HCT116 (cell line): Measurements from ENCODE around the gene KCNIP3. TPM values are rescaled to one million over a fixed set of nuclear protein-coding genes. Genes with fewer than 3 reads are reported as not detected.

Experiments
- ATAC-seq: fragments of 200-7000 bp; cut with Tn5 transposase; 2 replicates; pipeline ENCODE4 v1.9.1; 2020; ENCODE audit warnings: mild to moderate bottlenecking, moderate library complexity
- BruUV-seq: library from RNA; stranded (reverse); fragments of 400-500 nt; replicated peaks from 2 replicates; lab custom pipeline; 2021; lab: Mats Ljungman, UMichigan
- CTCF ChIA-PET: fragments of 300-600 bp; sonication (Branson Sonifier 250); formaldehyde crosslinking; loops from one replicate; lab custom pipeline; 2021; ENCODE audit warnings: antibody characterized with exemption; lab: Charles Lee
- POLR2A ChIA-PET: fragments of 300-600, 350-600 bp; sonication (Branson Sonifier 250); formaldehyde crosslinking; loops from one replicate; lab custom pipeline; 2021; ENCODE audit warnings: antibody characterized with exemption; lab: Charles Lee
- RAD21 ChIA-PET, 2 experiments: fragments of 300-600 bp; sonication (Branson Sonifier 250); formaldehyde crosslinking; loops; one replicate each; lab custom pipeline; 2023; ENCODE audit warnings: low total read pairs in 2 of 2; ENCODE audit not compliant: uncharacterized antibody in 2 of 2, unreplicated experiment in 2 of 2, low non-redundant PET in 1 of 2; lab: Charles Lee
- DNase-seq: peaks from one replicate; pipeline ENCODE4 v3.0.0-alpha.2; 2010; ENCODE audit warnings: low read depth, low spot score
- H2AFZ ChIP-seq: fragments of 200-600 bp; shearing (Covaris generic), sonication (generic); 2 replicates; pipeline ENCODE4 v1.6.1; 2017; ENCODE audit warnings: low read depth, mixed run types, mixed read lengths, antibody characterized with exemption, low read length; ENCODE audit not compliant: poor library complexity, severe bottlenecking
- H3K27ac ChIP-seq: 2 replicates; pipeline ENCODE4 v1.5.1; 2012; ENCODE audit warnings: low read depth, low read length
- H3K27me3 ChIP-seq: fragments of 200-600 bp; sonication (generic); 2 replicates; pipeline ENCODE4 v1.6.1; 2016; ENCODE audit warnings: mixed run types, low read length, mixed read lengths; ENCODE audit not compliant: insufficient read depth
- H3K36me3 ChIP-seq, 2 experiments: fragments of 200-500 bp in 1 of 2; fragments of 200-600 bp in 1 of 2; sonication (Bioruptor generic) in 1 of 2; sonication (generic) in 1 of 2; 2 replicates each; pipeline versions ENCODE4 v1.5.1 to v1.6.1; 2014 to 2016; ENCODE audit warnings: low read length in 2 of 2, inconsistent platforms in 1 of 2, mixed read lengths in 1 of 2, mixed run types in 1 of 2; ENCODE audit not compliant: insufficient read depth in 2 of 2, control insufficient read depth in 1 of 2
- H3K4me1 ChIP-seq, 2 experiments: fragments of 200-600 bp in 1 of 2; sonication (generic) in 1 of 2; 2 replicates each; pipeline versions ENCODE4 v1.5.1 to v1.6.1; 2012 to 2017; ENCODE audit warnings: low read length in 2 of 2, inconsistent platforms in 1 of 2, mild to moderate bottlenecking in 1 of 2, mixed read lengths in 1 of 2, mixed run types in 1 of 2, moderate library complexity in 1 of 2; ENCODE audit not compliant: insufficient read depth in 2 of 2, control insufficient read depth in 1 of 2
- H3K4me2 ChIP-seq: fragments of 200-600 bp; sonication (generic); 2 replicates; pipeline ENCODE4 v1.6.1; 2017; ENCODE audit warnings: mixed run types, low read length, mixed read lengths
- H3K4me3 ChIP-seq, 2 experiments: fragments of 200-600 bp in 1 of 2; sonication (generic) in 1 of 2; replicated peaks in 1 of 2; 2 replicates each; pipeline ENCODE4 v1.5.1; 2011 to 2016; ENCODE audit warnings: low read length in 2 of 2, control low read depth in 1 of 2, low read depth in 1 of 2, mild to moderate bottlenecking in 1 of 2, mixed read lengths in 1 of 2, mixed run types in 1 of 2
- H3K79me2 ChIP-seq: fragments of 200-600 bp; sonication (generic); 2 replicates; pipeline ENCODE4 v1.6.1; 2017; ENCODE audit warnings: mild to moderate bottlenecking, mixed run types, low read length, moderate library complexity, mixed read lengths; ENCODE audit not compliant: insufficient read depth
- H3K9ac ChIP-seq: fragments of 200-600 bp; sonication (generic); 2 replicates; pipeline ENCODE4 v1.6.1; 2016; ENCODE audit warnings: low read length, mixed read lengths
- H3K9me2 ChIP-seq: fragments of 200-600 bp; sonication (generic), shearing (Covaris generic); 2 replicates; pipeline ENCODE4 v1.6.1; 2017; ENCODE audit warnings: mixed run types, mild to moderate bottlenecking, moderate library complexity; ENCODE audit not compliant: insufficient read depth
- H3K9me3 ChIP-seq, 2 experiments: fragments of 200-500 bp in 1 of 2; fragments of 200-600 bp in 1 of 2; sonication (Bioruptor generic) in 1 of 2; sonication (generic) in 1 of 2; 2 replicates each; pipeline ENCODE4 v1.6.1; 2014 to 2017; ENCODE audit warnings: low read length in 2 of 2, mixed read lengths in 2 of 2, inconsistent platforms in 1 of 2, low read depth in 1 of 2, mild to moderate bottlenecking in 1 of 2, mixed run types in 1 of 2, moderate library complexity in 1 of 2; ENCODE audit not compliant: control insufficient read depth in 1 of 2, insufficient read depth in 1 of 2
- H4K20me1 ChIP-seq: fragments of 200-600 bp; sonication (generic), shearing (Covaris generic); 2 replicates; pipeline ENCODE4 v1.6.1; 2017; ENCODE audit warnings: mixed run types, mild to moderate bottlenecking, moderate library complexity; ENCODE audit not compliant: insufficient read depth
- CEBPB ChIP-seq: IDR thresholded peaks from 2 replicates; pipeline ENCODE4 v1.6.1; 2012; ENCODE audit warnings: low read depth
- EGR1 ChIP-seq: IDR thresholded peaks from 2 replicates; pipeline ENCODE4 v1.6.1; 2012; ENCODE audit warnings: low read depth
- ELF1 ChIP-seq: IDR thresholded peaks from 2 replicates; pipeline ENCODE4 v1.6.1; 2012; ENCODE audit warnings: low read depth, borderline replicate concordance
- EZH2 ChIP-seq: fragments of 200-600 bp; sonication (generic); IDR thresholded peaks from 2 replicates; pipeline ENCODE4 v1.6.1; 2017; ENCODE audit warnings: antibody characterized with exemption, mixed run types
- EZH2phosphoT487 ChIP-seq: fragments of 200-600 bp; IDR thresholded peaks from 2 replicates; pipeline ENCODE4 v1.6.1; 2018; ENCODE audit warnings: antibody characterized with exemption, borderline replicate concordance
- FOSL1 ChIP-seq: IDR thresholded peaks from 2 replicates; pipeline ENCODE4 v1.6.1; 2012; ENCODE audit warnings: low read depth
- JUND ChIP-seq: IDR thresholded peaks from 2 replicates; pipeline ENCODE4 v1.6.1; 2012
- RAD21 ChIP-seq: IDR thresholded peaks from 2 replicates; pipeline ENCODE4 v1.6.1; 2012; ENCODE audit warnings: low read depth, mild to moderate bottlenecking
- SRF ChIP-seq: IDR thresholded peaks from 2 replicates; pipeline ENCODE4 v1.6.1; 2012; ENCODE audit warnings: low read depth
- TCF7L2 ChIP-seq: IDR thresholded peaks from 2 replicates; pipeline ENCODE4 v1.7.0; 2011; ENCODE audit warnings: borderline replicate concordance, inconsistent platforms; ENCODE audit not compliant: insufficient read depth, insufficient read length; ENCODE audit errors: extremely low read depth
- YY1 ChIP-seq: IDR thresholded peaks from 2 replicates; pipeline ENCODE4 v1.6.1; 2011; ENCODE audit warnings: low read length, low read depth, moderate library complexity, mild to moderate bottlenecking; ENCODE audit not compliant: insufficient replicate concordance; ENCODE audit errors: extremely low read depth
- ZFX ChIP-seq: fragments of 450-650 bp; IDR thresholded peaks from 2 replicates; pipeline ENCODE4 v1.6.1; 2017
- ZNF274 ChIP-seq: fragments of 200-500 bp; sonication (Bioruptor generic); IDR thresholded peaks from 2 replicates; pipeline ENCODE4 v1.6.1; 2014; ENCODE audit warnings: mild to moderate bottlenecking, low read depth, low read length, inconsistent platforms
- intact Hi-C: fragments of 100-400 bp; cut with micrococcal nuclease; formaldehyde crosslinking; loops from 2 replicates; pipeline ENCODE4 v1.10.0; 2022
- total RNA-seq: library from RNA; stranded (reverse); gene quantifications from one replicate; pipeline ENCODE4 v1.2.1, GENCODE V29; 2021; ENCODE audit not compliant: unreplicated experiment
- TF ChIP-seq, protein P1 (sequence below), 3 experiments: fragments of 200-600 bp in 1 of 3; sonication (generic) in 1 of 3; IDR thresholded peaks in 2 of 3; conservative IDR thresholded peaks in 1 of 3; 2 replicates each; pipeline ENCODE4 v1.5.1; 2012 to 2017; ENCODE audit warnings: low read depth in 2 of 3, low read length in 2 of 3, antibody characterized with exemption in 1 of 3, borderline replicate concordance in 1 of 3, control low read depth in 1 of 3, mild to moderate bottlenecking in 1 of 3, mixed read lengths in 1 of 3, mixed run types in 1 of 3, moderate library complexity in 1 of 3; ENCODE audit not compliant: insufficient read depth in 1 of 3

The KCNIP3 gene
- total RNA-seq, 1 experiment from 2014 or later: 3.1 TPM

DNA sequence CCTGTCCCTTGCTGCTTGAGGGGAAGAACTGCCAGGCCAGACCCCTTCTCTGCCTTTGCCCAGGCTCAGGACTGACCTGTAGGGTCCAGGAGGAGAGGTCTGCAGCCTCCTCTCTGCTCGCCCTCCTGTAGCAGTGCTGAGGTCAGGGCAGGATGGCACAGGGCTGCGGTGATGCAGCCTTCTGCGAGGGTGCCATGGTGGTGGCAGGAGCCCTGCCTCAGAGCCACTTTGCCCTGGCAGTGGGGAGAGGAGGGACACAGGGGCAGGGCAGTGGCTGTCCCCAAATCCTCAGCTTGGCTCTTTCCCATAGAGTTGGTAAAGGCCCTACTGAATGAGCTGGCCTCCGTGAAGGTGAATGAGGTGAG lies 22.0 kb upstream of the KCNIP3 start:
- RAD21 ChIA-PET: no interaction called here
- H3K4me3 ChIP-seq: peak overlapping the region in 1 of 2 experiments; percentile 44; a peak in 2 of 4 replicates
- ATAC-seq: no peak
- H3K27me3 ChIP-seq: no peaks in the 10 kb centered on the region
- POLR2A ChIA-PET: no interaction called here
- H3K4me1 ChIP-seq: peaks cover 33 to 61% of the 10 kb centered on the region in 2 experiments
- H3K9me3 ChIP-seq: no peaks in the 10 kb centered on the region
- no peak for DNase-seq
- intact Hi-C loops: no loop called here
- no peaks in the 10 kb centered on the region for H4K20me1 ChIP-seq
- H3K9me2 ChIP-seq: no peaks in the 10 kb centered on the region
- H3K27ac ChIP-seq: peak overlapping the region; percentile 76; the same call in 1 of the 2 replicates
- no peak for TF ChIP-seq EGR1
- TF ChIP-seq EZH2: no peak
- no peak for TF ChIP-seq ZFX
- no peak for TF ChIP-seq SRF
- no peak for TF ChIP-seq FOSL1
- TF ChIP-seq CEBPB: no peak
- TF ChIP-seq, protein P1, sequence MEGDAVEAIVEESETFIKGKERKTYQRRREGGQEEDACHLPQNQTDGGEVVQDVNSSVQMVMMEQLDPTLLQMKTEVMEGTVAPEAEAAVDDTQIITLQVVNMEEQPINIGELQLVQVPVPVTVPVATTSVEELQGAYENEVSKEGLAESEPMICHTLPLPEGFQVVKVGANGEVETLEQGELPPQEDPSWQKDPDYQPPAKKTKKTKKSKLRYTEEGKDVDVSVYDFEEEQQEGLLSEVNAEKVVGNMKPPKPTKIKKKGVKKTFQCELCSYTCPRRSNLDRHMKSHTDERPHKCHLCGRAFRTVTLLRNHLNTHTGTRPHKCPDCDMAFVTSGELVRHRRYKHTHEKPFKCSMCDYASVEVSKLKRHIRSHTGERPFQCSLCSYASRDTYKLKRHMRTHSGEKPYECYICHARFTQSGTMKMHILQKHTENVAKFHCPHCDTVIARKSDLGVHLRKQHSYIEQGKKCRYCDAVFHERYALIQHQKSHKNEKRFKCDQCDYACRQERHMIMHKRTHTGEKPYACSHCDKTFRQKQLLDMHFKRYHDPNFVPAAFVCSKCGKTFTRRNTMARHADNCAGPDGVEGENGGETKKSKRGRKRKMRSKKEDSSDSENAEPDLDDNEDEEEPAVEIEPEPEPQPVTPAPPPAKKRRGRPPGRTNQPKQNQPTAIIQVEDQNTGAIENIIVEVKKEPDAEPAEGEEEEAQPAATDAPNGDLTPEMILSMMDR (IDR thresholded peaks at IDR 0.05 in 2 of 3, conservative IDR thresholded peaks at IDR 0.05 in 1 of 3; ENCODE audit: borderline replicate concordance in 1 of 3, insufficient read depth in 1 of 3, low read depth in 2 of 3, low read length in 2 of 3): no peak
- no peaks in the 10 kb centered on the region for H3K36me3 ChIP-seq
- peak overlapping the region; percentile 38; the same call in 1 of the 2 replicates for H3K9ac ChIP-seq
- H3K79me2 ChIP-seq: no peaks in the 10 kb centered on the region
- no TSS peak for BruUV-seq
- H3K4me2 ChIP-seq: peak overlapping the region; percentile 78
- CTCF ChIA-PET: no interaction called here
- H2AFZ ChIP-seq: no peak overlapping the region

DNA sequence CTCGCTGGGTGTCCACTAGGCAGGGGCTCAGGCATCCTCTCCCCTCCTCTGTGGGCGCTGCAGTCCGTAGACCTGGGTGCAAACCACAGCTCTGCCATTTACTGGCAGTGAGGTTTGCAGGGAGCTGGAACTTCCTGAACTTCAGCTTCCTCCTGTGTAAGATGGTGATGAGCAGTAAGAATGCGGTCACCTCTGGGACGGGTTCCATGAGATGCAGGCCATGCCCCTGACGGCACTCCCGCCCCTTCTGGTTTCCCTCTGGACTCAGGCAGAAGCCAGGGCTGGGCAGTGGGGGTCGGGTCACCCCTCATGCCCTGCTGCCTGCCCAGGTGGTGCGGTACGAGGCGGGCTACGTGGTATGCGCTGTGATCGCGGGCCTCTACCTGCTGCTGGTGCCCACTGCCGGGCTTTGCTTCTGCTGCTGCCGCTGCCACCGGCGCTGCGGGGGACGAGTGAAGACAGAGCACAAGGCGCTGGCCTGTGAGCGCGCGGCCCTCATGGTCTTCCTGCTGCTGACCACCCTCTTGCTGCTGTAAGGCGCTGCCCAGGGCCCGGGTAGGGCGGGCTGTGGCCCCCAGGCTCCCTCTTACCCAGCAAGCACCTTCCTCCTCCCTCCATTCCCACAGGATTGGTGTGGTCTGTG lies 21.4 kb upstream of the KCNIP3 start:
- no peaks in the 10 kb centered on the region for H4K20me1 ChIP-seq
- H3K9ac ChIP-seq: no peak overlapping the region
- no peak overlapping the region; the same call in 1 of the 2 replicates for H3K27ac ChIP-seq
- peak overlapping the region in 1 of 2 experiments; percentile 44; a peak in 1 of 4 replicates for H3K4me3 ChIP-seq
- H3K27me3 ChIP-seq: no peaks in the 10 kb centered on the region
- H3K4me1 ChIP-seq: peaks cover 33 to 61% of the 10 kb centered on the region in 2 experiments
- ATAC-seq (no peak), DNase-seq (no peak)
- no peaks in the 10 kb centered on the region for H3K9me2 ChIP-seq
- no peak overlapping the region for H2AFZ ChIP-seq
- no peaks in the 10 kb centered on the region for H3K79me2 ChIP-seq
- H3K4me2 ChIP-seq: peak overlapping the region; percentile 78
- BruUV-seq: no TSS peak
- intact Hi-C loops: no loop called here
- H3K36me3 ChIP-seq: no peaks in the 10 kb centered on the region
- POLR2A ChIA-PET: no interaction called here
- H3K9me3 ChIP-seq: no peaks in the 10 kb centered on the region
- TF ChIP-seq RAD21: no peak
- no peak for TF ChIP-seq EGR1
- TF ChIP-seq YY1: no peak
- no peak for TF ChIP-seq JUND
- no peak for TF ChIP-seq ELF1
- TF ChIP-seq TCF7L2: no peak
- TF ChIP-seq, protein P1 (IDR thresholded peaks at IDR 0.05 in 2 of 3, conservative IDR thresholded peaks at IDR 0.05 in 1 of 3; ENCODE audit: borderline replicate concordance in 1 of 3, insufficient read depth in 1 of 3, low read depth in 2 of 3, low read length in 2 of 3): no peak
- no peak for TF ChIP-seq EZH2phosphoT487
- TF ChIP-seq ZNF274: no peak
- CTCF ChIA-PET: interaction anchor here (1.5 kb wide), 1 partner anchor 44 kb away, joined by 4 read pairs; no protein-coding TSS in a partner anchor
- RAD21 ChIA-PET: no interaction called here
